ENCODE results near the gene PTPN12. TPM values are rescaled to one million over a fixed set of nuclear protein-coding genes. Genes with fewer than 3 reads are reported as not detected.
"Not testable (repeated sequence)": the region's sequence is repeated elsewhere in the genome, so short reads cannot be mapped to it uniquely, and the experiment has no call there.

The PTPN12 gene
- 43.6 TPM for polyA plus RNA-seq (2013, experiment 1 of 2; ENCODE audit: insufficient read length)
- 52.8 TPM for polyA plus RNA-seq (2013, experiment 2 of 2; ENCODE audit: insufficient read length)

DNA sequence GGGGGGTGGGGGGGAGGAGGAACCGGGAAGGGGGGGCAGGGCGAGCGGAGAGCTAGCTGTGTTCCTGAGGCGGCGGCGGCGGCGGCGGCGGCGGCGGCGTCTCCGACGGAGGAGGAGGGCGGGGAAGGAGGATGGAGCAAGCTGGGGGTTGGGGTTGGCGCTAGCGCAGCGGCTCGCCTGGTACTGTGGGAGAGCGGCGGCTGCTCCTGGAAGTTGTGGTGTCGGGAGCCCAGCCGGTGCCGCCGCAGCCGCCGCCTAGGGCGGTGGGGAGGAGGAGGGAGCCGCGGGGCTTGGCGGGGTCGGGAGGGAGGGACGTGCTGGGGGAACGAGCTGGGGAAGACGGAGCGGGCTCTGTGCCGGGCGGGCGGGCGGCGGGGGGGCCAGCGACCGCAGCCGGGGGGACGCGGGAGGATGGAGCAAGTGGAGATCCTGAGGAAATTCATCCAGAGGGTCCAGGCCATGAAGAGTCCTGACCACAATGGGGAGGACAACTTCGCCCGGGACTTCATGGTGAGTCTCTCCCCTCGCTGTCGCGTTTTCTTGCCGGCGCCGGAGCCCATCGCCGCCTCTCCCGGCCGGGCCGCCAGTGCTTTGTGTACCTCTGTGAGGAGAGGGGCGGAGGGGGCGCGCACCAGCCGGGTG is at the start of gene PTPN12:
PTPN12 (plus strand) TSS at position 160 of the 642 bp plus-strand sequence; CDS start at position 412, 252 bp downstream.
- DNase-seq = no peak

DNA sequence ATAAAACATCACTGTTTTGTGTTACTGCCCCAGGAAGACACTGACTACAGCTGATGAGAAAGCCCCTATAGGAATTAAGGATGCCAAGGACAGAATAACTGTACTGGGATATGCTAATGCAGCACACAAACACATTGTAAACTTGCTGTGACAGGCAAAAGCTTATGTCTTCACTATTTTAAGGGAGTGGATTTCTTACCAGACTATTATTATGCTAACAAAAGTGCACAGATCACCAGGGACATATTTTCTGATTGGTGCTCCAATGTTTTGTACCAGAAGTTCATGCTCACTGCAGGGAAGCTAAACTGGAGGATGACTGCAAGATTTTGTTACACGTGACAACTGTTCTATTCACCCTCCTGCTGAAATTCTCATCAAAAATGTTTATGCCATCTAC is 48.1 kb upstream of the PTPN12 start:
- DNase-seq = no peak

DNA sequence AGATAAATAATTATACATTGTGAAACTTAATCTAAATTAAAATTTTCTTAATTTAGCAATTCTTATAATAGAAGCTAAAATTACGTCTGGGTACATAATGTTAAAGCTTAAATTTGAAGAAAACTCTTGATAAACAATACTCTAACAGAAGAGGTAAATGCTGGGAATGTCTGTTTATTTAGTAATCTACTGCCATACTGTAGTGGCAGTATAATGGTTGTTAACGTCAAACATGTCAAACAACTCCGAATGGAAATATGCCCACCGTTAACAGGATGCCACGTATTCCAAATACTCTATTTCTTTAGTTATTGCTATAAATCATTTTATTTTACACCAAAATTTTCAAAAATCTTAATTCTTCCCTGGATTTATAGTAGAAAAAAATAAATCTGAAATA is 40.0 kb upstream of the PTPN12 start:
- no peak for DNase-seq

DNA sequence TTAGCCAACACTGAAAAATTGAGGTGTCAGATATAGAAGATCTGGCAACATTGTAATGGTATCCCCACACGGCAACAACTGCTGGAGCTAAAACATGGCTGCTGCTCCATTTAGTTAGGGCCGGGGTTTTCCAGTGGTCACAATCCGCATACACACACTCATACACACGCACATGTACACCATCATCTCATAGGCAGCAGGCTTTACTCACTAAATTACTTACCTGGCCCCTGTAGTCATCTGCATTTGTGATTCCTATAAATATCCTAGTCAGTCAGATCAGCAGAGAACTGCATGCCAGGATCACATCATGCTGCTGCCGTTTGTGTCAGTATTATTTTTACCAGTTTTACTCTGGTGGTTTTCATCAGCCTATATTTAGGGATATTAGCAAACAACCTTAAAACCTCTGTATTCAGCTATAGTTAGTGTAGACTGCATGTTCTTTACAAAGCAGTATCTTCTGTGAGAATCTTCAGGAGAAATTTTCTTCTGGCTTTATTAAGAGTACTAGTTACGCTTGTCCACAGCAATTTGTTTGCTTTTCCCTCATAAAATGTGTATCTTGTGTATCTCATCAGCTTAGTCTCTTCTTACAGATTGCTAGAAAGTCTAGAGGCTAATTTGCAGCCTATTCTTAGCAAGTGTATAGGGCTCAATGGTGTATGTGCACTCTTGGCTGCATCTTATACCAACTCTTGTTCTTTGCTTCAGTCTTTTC is 38.3 kb upstream of the PTPN12 start:
- DNase-seq = no peak

DNA sequence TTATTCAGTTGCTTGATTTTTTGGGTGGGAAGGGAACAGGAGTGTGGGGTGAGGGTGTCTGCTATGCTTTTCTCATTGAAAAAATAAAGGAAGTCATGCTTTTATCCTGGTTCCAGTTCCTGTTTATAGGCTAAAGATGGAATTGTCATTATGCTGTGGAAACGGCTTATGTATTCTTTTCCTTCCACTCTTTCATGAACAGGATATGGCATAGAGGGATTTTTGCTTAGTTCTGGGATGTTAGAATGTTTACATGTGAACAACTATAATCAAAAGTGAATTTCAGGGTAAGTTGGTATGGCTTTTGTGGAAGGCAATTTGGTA is 35.9 kb upstream of the PTPN12 start:
- no peak for DNase-seq

DNA sequence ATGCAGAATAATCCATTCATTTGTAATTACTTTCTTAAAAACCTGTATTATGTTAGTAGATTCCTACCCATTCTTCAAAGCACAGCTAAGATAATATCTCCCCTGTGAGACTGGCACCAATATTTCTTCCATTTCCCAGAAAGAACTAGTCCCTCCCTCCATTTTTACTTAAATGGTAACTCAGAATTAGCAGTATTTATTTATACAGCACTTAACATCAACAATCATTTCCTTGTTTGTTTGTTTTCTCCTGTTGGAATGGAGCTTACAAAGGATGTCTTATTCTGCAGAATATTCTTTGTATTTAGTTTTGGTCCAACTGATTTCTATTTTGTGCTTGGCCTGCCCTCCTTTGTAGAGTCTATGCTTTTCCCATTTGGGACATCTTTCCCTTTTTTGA is 32.1 kb upstream of the PTPN12 start:
- no peak for DNase-seq

DNA sequence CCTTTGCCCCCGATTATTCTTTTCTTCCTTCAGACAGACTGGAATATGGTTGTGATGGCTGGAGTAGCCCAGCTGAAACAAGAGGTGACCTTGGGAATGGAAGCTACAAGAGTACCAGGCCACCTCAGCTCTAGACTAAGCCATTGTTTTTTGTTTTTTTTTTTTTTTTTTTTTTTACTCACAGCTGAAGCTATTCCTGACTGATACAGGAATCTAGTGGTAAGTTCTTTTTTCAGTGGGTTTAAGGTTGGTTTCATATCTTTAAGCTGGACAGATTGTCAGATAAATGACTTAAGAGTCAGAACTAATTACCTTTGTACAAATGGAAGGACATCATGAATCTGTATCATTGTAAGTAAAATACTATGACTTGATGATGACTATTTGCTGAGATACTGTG is 30.2 kb upstream of the PTPN12 start:
- no peak for DNase-seq

DNA sequence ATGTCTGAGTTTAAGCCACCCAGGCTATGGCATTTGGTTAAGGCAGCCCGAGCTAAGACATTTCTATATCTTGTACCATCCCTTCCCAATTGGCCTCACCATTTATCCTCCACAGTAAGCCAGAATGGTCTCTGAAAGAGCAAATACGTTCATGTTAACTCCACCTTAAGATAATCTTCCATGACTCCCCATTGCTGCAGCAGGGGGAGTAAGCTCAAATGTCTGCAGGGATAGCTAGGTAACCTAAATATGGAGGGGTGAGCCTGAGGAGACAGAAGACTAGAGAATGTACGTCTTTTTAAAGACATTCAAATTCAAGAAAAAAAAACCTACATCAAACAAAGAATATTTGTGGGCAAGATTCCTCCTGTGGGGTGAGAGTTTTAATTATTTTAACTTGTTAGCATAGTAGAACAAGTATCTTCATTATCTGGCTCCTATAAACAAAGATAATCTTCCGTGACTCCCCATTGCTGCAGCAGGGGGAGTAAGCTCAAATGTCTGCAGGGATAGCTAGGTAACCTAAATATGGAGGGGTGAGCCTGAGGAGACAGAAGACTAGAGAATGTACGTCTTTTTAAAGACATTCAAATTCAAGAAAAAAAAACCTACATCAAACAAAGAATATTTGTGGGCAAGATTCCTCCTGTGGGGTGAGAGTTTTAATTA is 24.0 kb upstream of the PTPN12 start:
- DNase-seq = not testable (repeated sequence)

DNA sequence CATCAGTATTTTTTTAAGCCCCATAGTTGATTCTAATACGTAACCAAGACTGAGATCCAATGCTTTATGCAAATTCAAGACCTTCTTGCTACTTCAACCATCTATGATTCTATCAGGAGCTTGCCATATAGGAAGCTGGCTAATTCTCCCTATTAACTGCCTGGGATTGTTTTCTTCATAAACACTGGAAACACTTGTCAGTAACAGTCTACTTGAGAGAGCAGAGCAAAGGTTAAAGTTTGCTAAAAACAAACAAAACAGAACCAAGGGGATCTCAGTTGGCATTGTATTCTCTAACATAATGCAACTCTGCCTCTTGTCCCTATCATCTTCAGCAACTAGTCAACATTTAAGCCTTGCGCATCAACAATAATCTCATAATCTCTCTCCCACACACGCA is 21.0 kb upstream of the PTPN12 start:
- no peak for DNase-seq

DNA sequence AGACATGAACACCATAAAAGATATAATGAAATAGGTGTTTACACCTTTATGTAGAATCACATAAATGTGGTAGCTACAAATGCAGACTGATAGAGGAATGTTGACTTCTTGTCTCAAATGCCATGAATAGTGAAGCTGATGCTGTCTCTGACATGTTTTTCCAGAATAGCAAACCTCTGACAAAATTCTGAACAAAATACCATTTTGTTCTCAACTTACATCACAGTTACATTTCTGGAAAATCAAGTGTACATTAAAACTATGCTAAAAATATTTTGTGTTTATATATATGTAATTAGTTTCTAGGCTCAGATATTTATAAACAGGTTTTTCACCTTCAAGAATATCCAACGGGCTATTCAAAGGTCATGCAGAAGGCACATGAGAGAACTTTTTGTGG is 16.8 kb upstream of the PTPN12 start:
- DNase-seq = no peak

DNA sequence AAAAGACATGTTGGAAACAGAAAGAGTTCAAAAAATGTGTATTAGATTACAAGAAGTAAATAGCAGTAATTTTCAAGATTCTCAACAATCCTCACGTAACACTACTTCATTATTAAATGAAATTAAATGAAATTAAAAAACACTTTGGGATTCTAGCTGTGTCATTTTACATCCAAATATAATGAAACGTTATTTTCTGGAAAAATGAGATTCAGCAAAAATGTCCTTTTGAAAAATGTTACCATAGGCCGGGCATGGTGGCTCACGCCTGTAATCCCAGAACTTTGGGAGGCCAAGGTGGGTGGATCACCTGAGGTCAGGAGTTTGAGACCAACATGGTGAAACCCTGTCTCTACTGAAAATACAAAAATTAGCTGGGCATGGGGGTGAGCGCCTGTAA is 15.6 kb upstream of the PTPN12 start:
- not testable (repeated sequence) for DNase-seq

DNA sequence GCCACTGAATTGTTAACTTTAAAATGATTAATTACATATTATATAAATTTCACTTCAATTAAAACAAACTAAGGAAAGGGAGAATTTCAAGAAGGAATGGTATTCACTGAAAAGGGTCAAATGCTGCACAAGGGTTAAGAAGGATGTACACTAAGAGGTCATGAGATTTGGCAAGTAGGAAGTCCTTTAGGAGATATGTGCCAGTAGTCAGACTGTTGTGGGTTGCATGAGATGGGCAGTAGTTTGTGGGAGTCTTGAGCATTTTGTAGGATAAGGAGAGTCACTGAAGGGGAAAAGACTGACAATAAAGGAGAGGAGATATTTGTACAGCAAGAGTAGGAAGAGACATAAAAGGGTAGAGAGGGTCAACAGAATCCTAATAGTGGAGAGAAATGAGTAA is 12.4 kb upstream of the PTPN12 start:
- DNase-seq = no peak

DNA sequence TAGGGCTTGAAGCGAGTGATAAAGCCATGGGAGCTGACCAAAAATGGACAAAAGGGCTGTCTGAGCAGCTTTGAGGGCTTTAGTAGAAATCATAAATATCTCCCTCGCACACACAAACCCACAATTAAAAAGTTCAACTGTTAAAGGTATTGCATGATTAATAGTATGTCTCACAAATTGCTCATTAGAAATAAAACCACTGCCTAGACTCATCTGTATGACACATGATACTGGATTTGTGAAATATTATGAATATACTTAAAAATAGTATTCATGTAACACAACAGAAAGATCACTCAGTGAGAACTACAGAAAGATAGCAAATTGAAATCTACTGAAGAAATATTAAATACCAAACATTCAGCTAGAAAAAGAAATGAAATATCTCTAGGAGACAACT is 11.9 kb upstream of the PTPN12 start:
- no peak for DNase-seq

DNA sequence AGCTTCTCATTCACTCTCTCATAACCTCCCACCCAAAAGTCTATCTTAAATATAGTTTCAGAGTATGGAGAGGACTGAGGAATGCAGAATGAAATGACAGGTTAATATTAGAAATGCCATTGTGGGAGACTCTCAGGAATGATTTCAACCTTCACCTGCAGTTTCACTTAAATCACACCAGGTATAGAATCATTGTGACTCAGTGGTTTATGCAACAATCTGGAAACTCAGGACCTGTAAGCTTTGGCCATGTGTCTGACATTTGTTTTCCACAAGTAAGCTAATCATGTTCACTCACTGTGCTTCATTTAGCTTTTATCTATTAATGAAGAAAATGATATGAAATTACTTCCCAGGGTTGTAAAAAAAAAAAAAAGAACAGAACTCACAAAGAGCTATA is 8.7 kb upstream of the PTPN12 start:
- no peak for DNase-seq

DNA sequence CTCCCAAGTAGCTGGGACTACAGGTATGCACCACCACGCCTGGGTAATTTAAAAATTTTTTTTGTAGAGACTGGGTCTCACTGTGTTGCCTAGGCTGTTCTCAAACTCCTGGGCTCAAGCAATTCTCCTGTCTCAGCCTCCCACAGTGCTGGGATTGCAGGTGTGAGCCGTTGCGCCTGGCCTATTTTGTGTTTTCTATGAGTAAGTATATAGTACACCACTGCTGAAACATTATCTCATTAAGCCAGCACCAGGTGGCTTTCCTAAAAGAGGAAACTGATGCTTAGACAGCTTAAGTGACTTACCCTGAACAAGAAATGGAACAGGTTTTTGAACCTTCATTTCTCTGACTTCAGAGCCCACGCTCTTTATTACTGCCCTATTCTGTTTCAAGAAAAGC is 7.8 kb upstream of the PTPN12 start:
- DNase-seq = no peak

DNA sequence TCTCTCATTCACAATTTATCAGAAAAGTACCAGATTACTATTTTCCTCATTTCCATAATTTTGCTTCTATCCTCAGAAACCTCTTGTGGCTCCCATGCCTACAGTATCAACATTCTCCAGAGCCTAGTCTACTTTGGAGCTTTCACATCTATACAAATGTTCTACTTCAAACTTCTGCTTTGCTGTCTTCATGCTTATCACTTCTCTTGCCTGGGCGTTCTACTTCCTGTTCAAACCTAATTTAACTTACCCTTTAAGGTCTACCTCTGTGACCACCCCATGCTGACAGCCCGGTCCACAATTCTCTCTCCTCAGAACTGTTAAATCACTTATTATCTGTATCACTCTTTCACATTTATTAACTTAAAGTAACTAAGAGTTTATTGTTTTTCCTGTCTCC is 6.1 kb upstream of the PTPN12 start:
- no peak for DNase-seq

DNA sequence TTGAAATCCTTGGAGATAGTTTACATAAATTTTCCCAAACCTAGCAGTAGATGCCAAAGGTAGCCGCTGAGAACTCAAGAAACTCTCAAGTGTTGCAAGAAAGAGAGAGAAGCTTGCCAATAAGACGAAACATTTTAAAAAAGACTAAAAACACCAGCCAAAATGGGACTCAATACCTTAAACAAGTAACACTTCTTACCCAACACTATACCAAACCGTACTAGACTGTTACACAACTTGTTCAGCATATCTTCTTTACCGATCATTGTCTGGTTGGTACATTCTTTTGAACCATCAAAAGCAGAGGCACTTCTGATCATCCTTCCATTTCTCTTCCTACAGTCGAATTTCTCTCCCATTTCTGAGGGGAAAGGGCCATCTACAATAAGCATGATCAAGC is 4.8 kb upstream of the PTPN12 start:
- no peak for DNase-seq

DNA sequence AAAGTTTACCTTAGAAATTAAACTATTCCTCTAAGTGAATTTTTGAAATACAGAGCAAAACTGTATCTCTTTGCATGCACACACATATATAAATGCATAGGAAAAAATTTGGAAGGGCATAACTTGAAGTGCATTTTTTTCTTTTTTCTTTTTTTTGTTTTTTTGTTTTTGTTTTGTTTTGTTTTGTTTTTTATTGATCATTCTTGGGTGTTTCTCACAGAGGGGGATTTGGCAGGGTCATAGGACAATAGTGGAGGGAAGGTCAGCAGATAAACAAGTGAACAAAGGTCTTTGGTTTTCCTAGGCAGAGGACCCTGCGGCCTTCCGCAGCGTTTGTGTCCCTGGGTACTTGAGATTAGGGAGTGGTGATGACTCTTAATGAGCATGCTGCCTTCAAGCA is 4.4 kb upstream of the PTPN12 start:
- not testable (repeated sequence) for DNase-seq

DNA sequence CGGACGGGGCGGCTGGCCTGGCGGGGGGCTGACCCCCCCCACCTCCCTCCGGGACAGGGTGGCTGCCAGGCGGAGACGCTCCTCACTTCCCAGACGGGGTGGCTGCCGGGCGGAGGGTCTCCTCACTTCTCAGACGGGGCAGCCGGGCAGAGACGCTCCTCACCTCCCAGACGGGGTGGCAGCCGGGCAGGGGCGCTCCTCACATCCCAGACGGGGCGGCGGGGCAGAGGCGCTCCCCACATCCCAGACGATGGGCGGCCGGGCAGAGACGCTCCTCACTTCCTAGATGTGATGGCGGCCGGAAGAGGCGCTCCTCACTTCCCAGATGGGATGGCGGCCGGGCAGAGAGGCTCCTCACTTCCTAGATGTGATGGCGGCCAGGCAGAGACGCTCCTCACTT is 3.0 kb upstream of the PTPN12 start:
- not testable (repeated sequence) for DNase-seq

DNA sequence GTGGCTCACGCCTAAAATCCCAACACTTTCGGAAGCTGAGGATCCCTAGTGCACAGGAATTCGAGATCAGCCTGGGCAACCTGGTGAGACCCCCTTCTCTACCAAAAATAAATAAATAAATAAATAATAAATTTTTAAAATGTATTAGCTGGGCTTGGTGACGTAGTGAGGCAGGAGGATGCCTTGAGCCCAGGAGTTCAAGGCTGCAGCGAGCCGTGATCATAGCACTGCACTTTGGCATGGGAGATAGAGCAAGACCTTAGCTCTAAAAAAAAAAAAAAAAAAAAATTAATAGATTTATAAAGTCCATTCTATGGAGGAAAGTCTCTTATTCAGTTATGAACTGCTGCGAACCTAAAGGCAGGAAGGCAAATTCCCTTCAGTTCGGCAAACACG is 1.1 kb upstream of the PTPN12 start:
- no peak for DNase-seq

DNA sequence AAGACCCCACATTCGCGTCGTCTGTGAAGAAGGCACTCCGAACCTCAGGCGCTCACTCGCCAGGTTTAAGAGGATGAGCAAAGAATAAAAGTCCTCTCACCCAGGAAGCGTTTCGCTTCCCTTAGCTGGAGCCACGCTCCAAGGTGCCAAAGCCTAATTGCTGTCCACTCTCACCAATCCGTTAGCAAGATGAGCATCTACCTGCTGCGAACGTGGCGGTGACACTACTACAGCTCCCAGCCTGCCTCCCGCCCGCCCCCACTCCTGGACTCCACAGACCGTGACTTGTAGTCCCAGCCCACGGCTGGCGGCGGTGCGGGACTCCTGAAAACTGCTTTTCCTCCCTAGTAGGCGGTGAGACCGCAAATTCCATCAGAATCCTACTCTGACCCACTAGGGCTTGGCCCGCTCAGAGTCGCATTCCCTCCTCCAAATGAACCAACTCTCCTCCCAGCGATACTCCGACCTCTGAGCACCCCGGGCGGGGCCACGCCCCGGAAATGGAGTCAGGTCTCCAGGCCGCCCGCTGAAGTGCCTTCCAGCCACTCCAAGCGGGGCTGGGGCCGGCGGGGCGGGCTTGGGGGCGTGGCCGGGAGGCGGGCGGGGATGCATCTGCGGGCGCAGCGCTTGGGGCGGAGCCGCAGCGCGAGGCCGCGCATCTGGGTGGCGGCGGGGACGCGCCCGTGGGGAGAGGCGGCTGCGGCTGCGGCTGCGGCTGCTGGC is 521 bp upstream of the PTPN12 start:
- peak; percentile 98 for DNase-seq

DNA sequence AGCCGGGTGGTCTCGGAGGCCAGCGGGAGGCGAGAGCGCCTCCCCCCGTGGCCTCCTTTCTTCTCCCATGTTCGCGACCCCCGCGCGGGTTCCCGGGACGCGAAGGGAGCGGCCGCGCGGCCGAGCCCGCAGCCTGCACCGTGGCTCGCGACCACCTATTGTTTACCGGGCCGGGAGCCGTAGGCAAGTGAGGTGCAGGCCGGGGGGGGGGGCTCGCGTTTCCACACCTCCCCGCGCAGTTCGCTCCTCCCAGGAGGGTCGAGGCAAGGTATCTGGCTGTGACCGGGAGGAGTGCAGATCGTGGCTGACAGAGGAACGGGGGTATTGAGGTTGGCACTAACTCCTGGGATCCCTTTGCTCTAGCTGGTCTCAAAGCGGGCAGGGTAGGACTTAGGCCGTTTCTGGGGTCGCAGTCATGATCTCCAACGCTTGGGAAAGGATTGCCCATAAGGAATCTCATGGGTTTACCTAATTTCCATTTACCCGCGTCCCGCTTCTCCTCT is 734 bp downstream of the PTPN12 start:
- DNase-seq = no peak
